Occipital lobe (tissue), 2 donors: Measurements from ENCODE around the gene PAQR9. TPM values are rescaled to one million over a fixed set of nuclear protein-coding genes. Genes with fewer than 3 reads are reported as not detected.
"Not testable (repeated sequence)": the region's sequence is repeated elsewhere in the genome, so short reads cannot be mapped to it uniquely, and the experiment has no call there.

Experiments used
- DNase-seq: peaks from one replicate; lab custom pipeline; 2025; lab: John Stamatoyannopoulos, UW
- total RNA-seq: library from RNA; depleted of rRNA; stranded (reverse); fragments of >200 nt; gene quantifications from one replicate; pipeline ENCODE4 v1.2.3, GENCODE V29; 2014

Gene PAQR9
- 0.94 TPM for total RNA-seq

GRCh38 chr3:142963516-142964448 is at the start of gene PAQR9:
TSS of gene PAQR9 (minus strand) at chr3:142963674. CDS start at chr3:142963336, 338 bp downstream.
- no peak for DNase-seq

- DNase-seq, result no peak
Observed at GRCh38 chr3:143011705-143012104, 48.2 kb upstream of the PAQR9 start.

- no peak for DNase-seq
Observed at GRCh38 chr3:143010024-143010423, 46.5 kb upstream of the PAQR9 start.

- no peak for DNase-seq
Observed at GRCh38 chr3:143004823-143005222, 41.3 kb upstream of the PAQR9 start.

GRCh38 chr3:143002727-143003126 is 39.3 kb upstream of the PAQR9 start:
- no peak for DNase-seq

- DNase-seq, result no peak
Observed at GRCh38 chr3:143002083-143002712, 38.7 kb upstream of the PAQR9 start.

- DNase-seq, result peak; percentile 94
Observed at GRCh38 chr3:143001369-143002082, 38.1 kb upstream of the PAQR9 start, which contains the start of gene U2SURP. TSS of gene U2SURP (plus strand) at chr3:143001570. CDS start at chr3:143001629, 59 bp downstream.

GRCh38 chr3:143001034-143001368 is 37.5 kb upstream of the PAQR9 start:
- no peak for DNase-seq

GRCh38 chr3:143000528-143000927 is 37.1 kb upstream of the PAQR9 start:
- no peak for DNase-seq

- DNase-seq, result no peak
Observed at GRCh38 chr3:142999881-143000280, 36.4 kb upstream of the PAQR9 start.

GRCh38 chr3:142998439-142998838 is 35.0 kb upstream of the PAQR9 start:
- no peak for DNase-seq

- no peak for DNase-seq
Observed at GRCh38 chr3:142997330-142997729, 33.9 kb upstream of the PAQR9 start.

- no peak for DNase-seq
Observed at GRCh38 chr3:142993958-142994442, 30.5 kb upstream of the PAQR9 start.

GRCh38 chr3:142992323-142992722 is 28.8 kb upstream of the PAQR9 start:
- DNase-seq, result no peak

GRCh38 chr3:142990721-142991120 is 27.2 kb upstream of the PAQR9 start:
- no peak for DNase-seq

- DNase-seq, result not testable (repeated sequence)
Observed at GRCh38 chr3:142988826-142989225, 25.4 kb upstream of the PAQR9 start.

GRCh38 chr3:142988221-142988620 is 24.7 kb upstream of the PAQR9 start:
- not testable (repeated sequence) for DNase-seq

GRCh38 chr3:142987707-142988106 is 24.2 kb upstream of the PAQR9 start:
- DNase-seq, result no peak

GRCh38 chr3:142987080-142987700 is 23.7 kb upstream of the PAQR9 start:
- DNase-seq, result no peak

- no peak for DNase-seq
Observed at GRCh38 chr3:142984255-142984654, 20.8 kb upstream of the PAQR9 start.

- no peak for DNase-seq
Observed at GRCh38 chr3:142983318-142983717, 19.8 kb upstream of the PAQR9 start.
